ENCODE data around the gene SOX13.

The SOX13 gene

GRCh38 chr1:204108312-204109141, 35.6 kb downstream of the SOX13 start:
- DNase-seq = no peak

GRCh38 chr1:204110894-204111633, 38.1 kb downstream of the SOX13 start:
- no peak for DNase-seq

- DNase-seq = no peak
These were observed 40.2 kb downstream of the SOX13 start for GRCh38 chr1:204112876-204113730.

- no peak for DNase-seq
These were observed 41.0 kb downstream of the SOX13 start for GRCh38 chr1:204113896-204114295.

GRCh38 chr1:204114606-204115005, 41.7 kb downstream of the SOX13 start:
- DNase-seq = no peak

GRCh38 chr1:204115116-204115515, 42.2 kb downstream of the SOX13 start:
- no peak for DNase-seq

- no peak for DNase-seq
These were observed 43.6 kb downstream of the SOX13 start for GRCh38 chr1:204116539-204116938.

GRCh38 chr1:204121840-204122555, 49.1 kb downstream of the SOX13 start:
- no peak for DNase-seq

- no peak for DNase-seq
These were observed 50.5 kb downstream of the SOX13 start for GRCh38 chr1:204123376-204123775.

GRCh38 chr1:204124639-204125038, 51.7 kb downstream of the SOX13 start:
- no peak for DNase-seq

GRCh38 chr1:204125759-204126351, 52.9 kb downstream of the SOX13 start:
- DNase-seq = no peak

GRCh38 chr1:204126386-204126785, 53.5 kb downstream of the SOX13 start:
- DNase-seq = no peak

- no peak for DNase-seq
These were observed 54.0 kb downstream of the SOX13 start for GRCh38 chr1:204126956-204127355.

GRCh38 chr1:204127597-204128242, 54.8 kb downstream of the SOX13 start:
- peak; percentile 24 for DNase-seq

GRCh38 chr1:204128464-204128963, 55.6 kb downstream of the SOX13 start:
- DNase-seq = no peak

GRCh38 chr1:204128964-204129896, 56.3 kb downstream of the SOX13 start:
- DNase-seq = peak; percentile 67

- no peak for DNase-seq
These were observed 57.3 kb downstream of the SOX13 start for GRCh38 chr1:204130178-204130577.

GRCh38 chr1:204130981-204131892, 58.3 kb downstream of the SOX13 start:
- DNase-seq = no peak

GRCh38 chr1:204131978-204132377, 59.1 kb downstream of the SOX13 start:
- no peak for DNase-seq

Data from activated CD4-positive, alpha-beta T cell treated with anti-CD3 and anti-CD28 coated beads, Interleukin-10, Interleukin-2, amounts not matched to agents 100 ng/mL and 50 ng/mL, durations not matched to agents 16 hours and 8 hours (primary cell).